LNCaP clone FGC (cell line): Measurements from ENCODE around the gene MAGI1.

ENCODE experiments used
- DNase-seq: peaks from one replicate; pipeline ENCODE4 v3.0.0-alpha.2; 2011; ENCODE audit warnings: low read depth
- H3K4me3 ChIP-seq: 2 replicates; pipeline ENCODE4 v1.5.1; 2011; ENCODE audit warnings: mild to moderate bottlenecking, low read depth, low read length, control low read depth
- TF ChIP-seq, protein P1 (sequence below): IDR thresholded peaks from 2 replicates; pipeline ENCODE4 v1.5.1; 2012; ENCODE audit warnings: mild to moderate bottlenecking; ENCODE audit not compliant: control insufficient read depth, insufficient read depth; ENCODE audit errors: extremely low read depth

Gene MAGI1

DNA sequence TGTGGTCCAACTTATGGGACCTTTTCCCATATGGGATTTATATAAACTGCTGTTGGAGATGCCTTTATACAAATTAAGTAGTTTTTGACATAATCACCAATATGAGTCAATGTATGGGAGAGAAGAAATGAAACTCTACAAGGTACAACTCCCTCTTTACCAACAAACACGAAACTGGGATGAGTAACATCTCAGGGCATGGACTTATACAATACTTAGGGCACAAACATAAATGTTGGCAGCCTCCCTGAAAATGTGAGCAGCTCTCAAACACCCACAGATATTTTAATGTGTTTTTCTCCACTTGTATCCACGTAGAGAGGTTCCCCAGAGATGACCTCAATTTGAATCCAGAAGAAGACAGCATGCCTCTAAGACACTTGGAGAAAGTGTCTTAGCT is 161.6 kb downstream of the MAGI1 start:
- DNase-seq = no peak
- no peak overlapping the region for H3K4me3 ChIP-seq
- TF ChIP-seq, protein P1, sequence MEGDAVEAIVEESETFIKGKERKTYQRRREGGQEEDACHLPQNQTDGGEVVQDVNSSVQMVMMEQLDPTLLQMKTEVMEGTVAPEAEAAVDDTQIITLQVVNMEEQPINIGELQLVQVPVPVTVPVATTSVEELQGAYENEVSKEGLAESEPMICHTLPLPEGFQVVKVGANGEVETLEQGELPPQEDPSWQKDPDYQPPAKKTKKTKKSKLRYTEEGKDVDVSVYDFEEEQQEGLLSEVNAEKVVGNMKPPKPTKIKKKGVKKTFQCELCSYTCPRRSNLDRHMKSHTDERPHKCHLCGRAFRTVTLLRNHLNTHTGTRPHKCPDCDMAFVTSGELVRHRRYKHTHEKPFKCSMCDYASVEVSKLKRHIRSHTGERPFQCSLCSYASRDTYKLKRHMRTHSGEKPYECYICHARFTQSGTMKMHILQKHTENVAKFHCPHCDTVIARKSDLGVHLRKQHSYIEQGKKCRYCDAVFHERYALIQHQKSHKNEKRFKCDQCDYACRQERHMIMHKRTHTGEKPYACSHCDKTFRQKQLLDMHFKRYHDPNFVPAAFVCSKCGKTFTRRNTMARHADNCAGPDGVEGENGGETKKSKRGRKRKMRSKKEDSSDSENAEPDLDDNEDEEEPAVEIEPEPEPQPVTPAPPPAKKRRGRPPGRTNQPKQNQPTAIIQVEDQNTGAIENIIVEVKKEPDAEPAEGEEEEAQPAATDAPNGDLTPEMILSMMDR = no peak

DNA sequence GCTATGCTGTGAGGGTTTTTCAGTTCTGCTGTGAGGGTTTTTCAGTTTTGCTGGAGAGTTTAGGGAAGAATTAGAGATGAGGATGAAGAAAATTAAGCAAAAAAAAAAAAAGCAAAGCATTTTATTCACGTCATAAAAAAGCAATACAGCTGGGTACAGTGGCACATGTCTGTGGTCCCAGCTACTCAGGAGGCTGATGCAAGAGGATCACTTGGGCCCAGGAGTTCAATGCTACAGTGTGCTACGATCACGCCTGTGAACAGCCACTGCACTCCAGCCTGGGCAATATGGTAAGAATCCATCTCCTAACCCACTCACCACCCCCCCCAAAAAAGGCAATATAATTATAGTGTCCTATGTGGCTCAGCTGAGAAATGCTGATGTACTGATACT is 162.7 kb downstream of the MAGI1 start:
- no peak for DNase-seq
- TF ChIP-seq, protein P1 = no peak
- H3K4me3 ChIP-seq = no peak overlapping the region

DNA sequence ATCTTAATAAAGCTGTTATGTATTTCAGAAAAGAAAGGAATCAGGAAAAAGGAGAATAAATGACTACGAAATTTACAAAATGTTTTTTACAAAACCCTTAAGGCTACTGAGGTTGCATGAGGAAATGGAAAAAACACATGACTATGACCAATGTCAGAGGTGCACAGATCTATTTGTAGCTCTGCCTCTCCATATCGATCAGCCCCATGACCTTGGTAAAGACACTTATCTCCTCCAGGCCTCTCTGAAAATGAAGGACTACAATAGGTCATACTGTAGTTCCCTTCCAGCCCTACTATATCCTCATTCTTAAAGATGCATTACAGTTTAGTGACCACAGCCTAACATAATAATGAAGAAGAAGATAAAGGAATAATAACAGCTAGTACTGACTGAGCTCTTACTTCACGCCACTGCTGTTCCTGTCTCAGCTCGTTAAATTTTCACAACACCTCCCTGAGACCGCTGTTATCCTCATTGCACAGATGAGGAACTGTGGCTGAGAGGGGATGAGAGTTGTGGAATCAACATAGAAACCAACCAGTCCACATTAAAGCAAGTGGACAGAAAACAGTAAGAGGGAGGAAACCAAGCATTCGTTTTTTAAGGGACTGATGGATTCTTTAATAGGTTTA is 163.2 kb downstream of the MAGI1 start:
- TF ChIP-seq, protein P1 = no peak
- DNase-seq = no peak
- H3K4me3 ChIP-seq = no peak overlapping the region

DNA sequence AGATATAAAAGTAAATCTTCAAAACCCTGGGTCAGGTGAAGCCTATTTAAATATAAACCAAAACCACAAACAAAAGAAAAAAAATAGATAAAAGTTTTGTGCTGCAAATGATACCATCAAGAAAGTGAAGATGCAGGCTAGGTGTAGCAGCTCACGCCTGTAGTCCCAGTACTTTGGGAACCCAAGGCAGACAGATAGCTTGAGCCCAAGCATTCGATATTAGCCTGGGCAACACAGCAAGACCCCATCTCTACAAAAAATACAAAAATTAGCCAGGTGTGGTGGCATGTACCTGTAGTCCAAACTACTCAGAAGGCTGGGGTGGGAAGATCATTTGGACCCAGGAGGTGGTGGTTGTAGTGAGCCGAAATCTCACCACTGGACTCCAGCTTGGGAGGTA is 164.8 kb downstream of the MAGI1 start:
- no peak overlapping the region for H3K4me3 ChIP-seq
- TF ChIP-seq, protein P1 = no peak
- DNase-seq = no peak

DNA sequence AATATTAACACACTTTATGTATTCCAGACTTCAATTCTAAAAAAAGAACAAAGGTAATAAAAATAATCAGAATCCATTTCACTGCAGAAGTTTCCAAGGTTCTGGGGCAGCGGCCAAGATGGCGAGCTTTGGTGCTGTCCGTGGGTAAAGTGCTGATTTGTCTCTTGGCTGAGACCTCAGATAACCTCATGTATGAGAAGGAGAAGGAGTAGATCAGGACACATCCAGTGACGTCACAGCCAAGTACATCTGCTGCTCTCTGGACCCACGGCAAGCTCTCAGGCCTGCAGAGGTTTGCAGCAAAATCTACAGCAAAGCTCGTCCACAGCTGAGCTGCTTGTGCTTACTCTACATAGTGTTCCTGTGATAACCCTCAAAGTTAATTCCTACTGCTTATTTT is 165.7 kb downstream of the MAGI1 start:
- TF ChIP-seq, protein P1 = no peak
- no peak overlapping the region for H3K4me3 ChIP-seq
- DNase-seq = no peak

DNA sequence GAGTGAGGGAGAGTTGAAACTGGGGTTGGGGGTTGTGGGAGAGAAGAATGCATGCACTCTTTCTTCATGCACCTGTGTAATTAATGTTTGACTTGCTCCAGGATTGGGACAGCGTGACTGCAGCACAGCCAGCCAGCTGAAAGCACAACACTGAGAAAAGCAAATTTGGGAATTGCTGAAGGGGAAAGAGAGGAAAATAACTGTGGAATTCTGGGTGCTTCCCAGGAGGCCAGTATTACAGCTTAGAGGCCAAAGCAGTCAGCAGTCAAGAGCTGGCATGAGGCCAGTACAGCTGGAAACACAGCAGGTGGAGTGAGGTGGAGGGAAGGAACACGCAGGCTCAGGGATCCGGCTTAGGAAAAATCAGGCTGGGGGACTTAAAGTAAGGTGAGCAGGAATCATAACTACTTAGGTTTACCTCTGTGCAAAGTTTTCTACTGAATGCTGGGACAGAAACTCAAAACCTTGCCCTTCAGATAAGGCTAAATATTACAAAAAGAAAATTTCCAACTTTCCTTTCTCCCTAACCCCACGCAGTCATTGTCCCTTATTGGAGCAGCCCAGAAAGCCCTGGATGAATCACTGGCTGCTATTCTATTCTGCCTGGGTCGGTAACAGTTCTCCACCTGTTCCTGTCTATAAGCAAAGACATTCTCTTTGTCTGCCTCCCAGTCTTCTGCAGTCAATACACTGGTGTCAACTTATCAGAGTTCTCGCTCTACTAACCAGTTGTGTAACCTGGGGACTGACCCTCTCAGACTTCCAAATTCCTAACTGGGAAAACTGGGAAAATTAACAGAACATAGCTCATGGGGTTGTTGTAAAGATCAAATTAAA is 167.2 kb downstream of the MAGI1 start:
- no peak overlapping the region for H3K4me3 ChIP-seq
- DNase-seq = no peak
- TF ChIP-seq, protein P1 = no peak

DNA sequence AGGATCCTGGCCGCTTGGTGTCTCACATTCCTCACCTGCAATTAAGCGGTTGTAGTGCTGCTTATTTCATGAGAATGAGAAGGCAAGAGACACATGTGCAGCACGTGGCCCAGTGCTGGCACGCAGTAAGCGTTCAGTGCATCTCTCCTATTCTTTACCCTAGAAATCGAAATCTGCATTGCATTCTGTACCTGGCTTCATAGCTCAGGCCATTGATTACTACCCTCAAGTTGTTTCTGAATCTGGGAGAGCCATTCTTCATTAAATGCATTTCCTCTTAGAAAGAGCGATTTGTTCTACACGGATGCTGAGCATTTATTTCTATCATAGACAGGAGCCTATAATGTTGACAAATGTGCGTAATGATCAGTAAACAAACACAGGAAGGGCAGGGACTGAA is 168.9 kb downstream of the MAGI1 start:
- H3K4me3 ChIP-seq = no peak overlapping the region
- TF ChIP-seq, protein P1 = no peak
- DNase-seq = no peak
